Lower leg skin (tissue), 3 donors: ENCODE data around the gene USP46.

Experiments used
- CTCF ChIP-seq, 3 donors: fragments of 450-650 bp; IDR thresholded peaks; one replicate each; pipeline ENCODE4 v1.5.1; 2016; ENCODE audit warnings: antibody characterized with exemption in 3 of 3, mild to moderate bottlenecking in 3 of 3, moderate library complexity in 2 of 3
- POLR2A ChIP-seq, 2 donors: fragments of 450-650 bp; IDR thresholded peaks; one replicate each; pipeline ENCODE4 v1.6.1; 2016 to 2017; ENCODE audit warnings: antibody characterized with exemption in 2 of 2, mild to moderate bottlenecking in 1 of 2, moderate library complexity in 1 of 2

DNA sequence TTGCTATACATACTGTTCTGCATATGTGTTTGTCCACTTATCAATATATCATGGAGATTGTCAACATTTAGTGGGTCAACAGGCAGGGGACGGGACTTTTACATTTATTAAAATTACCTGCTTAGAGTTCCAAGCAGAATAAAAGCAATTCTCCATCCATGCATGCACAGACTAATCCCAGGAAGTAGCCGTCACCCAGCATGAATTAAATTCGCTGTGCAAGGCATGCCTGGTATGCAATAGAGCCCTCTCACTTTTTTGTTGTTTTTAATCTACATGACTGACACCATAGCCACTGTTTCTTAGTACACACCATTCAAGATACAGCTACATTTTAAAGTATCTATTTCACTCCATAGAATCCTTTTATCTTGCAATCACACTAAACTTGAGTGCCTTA is 108.9 kb downstream of the USP46 start:
- no peak for TF ChIP-seq POLR2A (IDR thresholded peaks at IDR 0.05)
- TF ChIP-seq CTCF (IDR thresholded peaks at IDR 0.05), result no peak
